NCI-H510A (cell line): ENCODE data around the gene OXER1.

ENCODE experiments used
- DNase-seq: peaks from one replicate; lab custom pipeline; 2025; lab: John Stamatoyannopoulos, UW

Gene OXER1

GRCh38 chr2:42769583-42770287 lies 5.8 kb upstream of the OXER1 start:
- DNase-seq: no peak

- no peak for DNase-seq
Measured at GRCh38 chr2:42768706-42769256, 4.8 kb upstream of the OXER1 start.

GRCh38 chr2:42767899-42768705 lies 4.2 kb upstream of the OXER1 start:
- no peak for DNase-seq

- DNase-seq: no peak
Measured at GRCh38 chr2:42767080-42767898, 3.4 kb upstream of the OXER1 start.

- DNase-seq: no peak
Measured at GRCh38 chr2:42765686-42766085, 1.8 kb upstream of the OXER1 start.

- no peak for DNase-seq
Measured at GRCh38 chr2:42764901-42765300, 966 bp upstream of the OXER1 start.

- DNase-seq: no peak
Measured at GRCh38 chr2:42762823-42763804, 821 bp downstream of the OXER1 start.

GRCh38 chr2:42762155-42762554 lies 1.8 kb downstream of the OXER1 start:
- no peak for DNase-seq

- no peak for DNase-seq
Measured at GRCh38 chr2:42761554-42761953, 2.4 kb downstream of the OXER1 start.

- no peak for DNase-seq
Measured at GRCh38 chr2:42758751-42759150, 5.2 kb downstream of the OXER1 start.

- no peak for DNase-seq
Measured at GRCh38 chr2:42757981-42758740, 5.8 kb downstream of the OXER1 start.

- no peak for DNase-seq
Measured at GRCh38 chr2:42756966-42757513, 6.9 kb downstream of the OXER1 start.

GRCh38 chr2:42756150-42756775 lies 7.7 kb downstream of the OXER1 start:
- DNase-seq: no peak

GRCh38 chr2:42755191-42755880 lies 8.6 kb downstream of the OXER1 start:
- DNase-seq: no peak

GRCh38 chr2:42754776-42755140 lies 9.2 kb downstream of the OXER1 start:
- no peak for DNase-seq

- DNase-seq: peak; percentile 13
Measured at GRCh38 chr2:42754021-42754775, 9.7 kb downstream of the OXER1 start.

- DNase-seq: no peak
Measured at GRCh38 chr2:42752816-42753813, 10.8 kb downstream of the OXER1 start.
